ENCODE measurements around the gene ZNF213.

The ZNF213 gene, protein sequence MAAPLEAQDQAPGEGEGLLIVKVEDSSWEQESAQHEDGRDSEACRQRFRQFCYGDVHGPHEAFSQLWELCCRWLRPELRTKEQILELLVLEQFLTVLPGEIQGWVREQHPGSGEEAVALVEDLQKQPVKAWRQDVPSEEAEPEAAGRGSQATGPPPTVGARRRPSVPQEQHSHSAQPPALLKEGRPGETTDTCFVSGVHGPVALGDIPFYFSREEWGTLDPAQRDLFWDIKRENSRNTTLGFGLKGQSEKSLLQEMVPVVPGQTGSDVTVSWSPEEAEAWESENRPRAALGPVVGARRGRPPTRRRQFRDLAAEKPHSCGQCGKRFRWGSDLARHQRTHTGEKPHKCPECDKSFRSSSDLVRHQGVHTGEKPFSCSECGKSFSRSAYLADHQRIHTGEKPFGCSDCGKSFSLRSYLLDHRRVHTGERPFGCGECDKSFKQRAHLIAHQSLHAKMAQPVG

DNA sequence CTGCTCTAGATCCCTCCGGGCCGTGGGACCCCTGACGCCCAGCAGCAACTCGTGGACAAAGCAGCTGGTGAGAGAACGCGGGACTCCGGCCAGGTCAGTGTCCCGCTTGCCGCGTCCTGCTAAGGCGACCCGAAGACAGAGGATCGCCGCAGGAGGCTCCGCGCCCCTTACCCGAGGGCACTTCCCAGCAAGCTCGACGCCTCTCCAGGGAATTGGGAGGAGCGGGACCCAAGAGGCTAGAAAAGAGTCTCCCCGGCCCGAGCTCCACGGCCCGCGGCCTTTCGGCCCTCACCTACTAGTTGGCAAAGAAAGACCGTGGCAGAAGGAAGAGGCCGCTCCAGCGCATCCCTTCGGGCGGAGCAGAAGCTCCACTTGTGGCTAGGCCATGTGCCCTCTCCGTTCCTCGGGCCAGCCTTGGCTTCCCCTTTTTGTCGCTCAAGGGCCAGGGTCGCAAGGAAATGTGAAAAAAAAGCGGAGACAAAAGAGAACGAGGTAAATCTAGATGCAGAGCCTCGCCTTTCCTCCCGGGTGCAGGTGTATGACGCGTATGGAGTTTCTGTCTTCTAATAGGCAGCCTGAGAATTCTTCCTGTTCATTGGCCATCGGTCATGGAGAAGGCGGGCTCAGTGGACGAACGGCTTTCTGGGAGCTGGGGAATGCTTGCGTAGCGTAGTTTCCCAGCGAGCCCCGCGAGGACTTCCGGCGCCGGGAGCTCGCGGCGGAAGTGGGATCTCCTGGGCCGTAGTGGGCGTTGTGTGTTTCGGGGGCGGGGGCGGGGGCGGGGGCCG is at the start of gene ZNF213:
ZNF213 (plus strand) TSS at position 692 of the 788 bp plus-strand sequence. CDS start 2,252 bp downstream, outside the sequence.
- peak; percentile 96 for DNase-seq

DNA sequence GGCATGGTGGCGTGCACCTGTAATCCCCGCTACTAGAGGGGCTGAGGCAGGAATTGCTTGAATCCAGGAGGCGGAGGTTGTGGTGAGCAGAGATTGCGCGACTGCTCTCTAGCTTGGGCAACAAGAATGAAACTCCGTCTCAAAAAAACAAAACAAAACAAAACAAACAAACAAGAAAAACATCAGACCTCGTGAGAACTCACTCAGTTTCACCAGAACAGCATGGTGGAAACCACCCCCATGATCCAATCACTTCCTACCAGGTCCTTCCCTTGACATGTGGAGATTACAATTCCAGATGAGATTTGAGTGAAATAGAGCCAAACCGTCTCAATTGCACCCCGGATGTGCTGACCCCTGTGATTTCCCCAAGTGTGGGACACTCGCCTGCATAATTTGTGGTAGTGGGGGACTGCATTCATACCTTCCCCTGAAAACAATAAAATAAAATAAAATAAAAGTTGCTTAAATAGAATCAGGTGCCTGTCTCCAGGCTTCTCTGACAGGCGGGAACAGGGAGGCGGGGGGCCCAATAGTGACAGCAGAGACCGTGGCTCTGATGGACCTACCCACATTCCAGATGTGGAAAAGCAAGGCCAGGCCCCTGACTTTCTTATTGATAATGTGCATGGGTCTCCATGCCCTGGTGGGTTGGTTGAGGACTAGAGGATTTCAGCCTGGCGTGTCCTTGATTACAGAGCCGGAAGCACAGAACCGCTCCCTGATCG is 48.8 kb upstream of the ZNF213 start:
- DNase-seq = no peak

DNA sequence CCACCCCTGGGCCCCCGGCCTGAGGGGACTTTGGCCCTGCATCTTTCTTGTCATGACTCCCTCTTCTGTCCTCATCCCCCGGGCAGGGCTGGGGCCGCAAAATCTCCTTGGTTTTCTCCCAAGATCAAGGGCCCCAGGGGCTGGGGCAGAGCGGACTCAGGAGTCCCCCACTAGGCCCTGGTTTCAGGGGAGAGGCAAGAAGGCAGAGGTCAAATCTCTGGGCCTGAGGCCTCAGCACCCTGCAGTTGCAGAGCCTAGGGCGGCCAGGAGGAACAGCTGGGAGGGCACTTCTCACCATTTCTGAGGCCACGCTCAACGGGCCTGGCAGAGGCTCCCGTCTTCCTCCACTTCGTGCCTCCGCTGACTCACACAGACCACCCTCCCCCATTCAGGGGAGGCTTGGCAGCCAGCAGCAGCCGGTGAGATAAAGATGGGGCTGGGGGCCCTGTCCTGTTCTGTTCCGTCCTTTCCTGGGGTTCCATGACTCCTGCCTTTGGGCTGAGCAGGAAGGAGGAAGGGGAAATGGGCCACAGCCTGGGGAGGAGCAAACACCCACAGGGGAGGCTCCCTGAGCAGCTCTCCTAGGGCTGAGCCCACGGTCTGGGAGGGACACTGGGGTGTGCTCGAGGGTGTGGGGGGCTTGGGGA is 48.1 kb upstream of the ZNF213 start:
- no peak for DNase-seq

DNA sequence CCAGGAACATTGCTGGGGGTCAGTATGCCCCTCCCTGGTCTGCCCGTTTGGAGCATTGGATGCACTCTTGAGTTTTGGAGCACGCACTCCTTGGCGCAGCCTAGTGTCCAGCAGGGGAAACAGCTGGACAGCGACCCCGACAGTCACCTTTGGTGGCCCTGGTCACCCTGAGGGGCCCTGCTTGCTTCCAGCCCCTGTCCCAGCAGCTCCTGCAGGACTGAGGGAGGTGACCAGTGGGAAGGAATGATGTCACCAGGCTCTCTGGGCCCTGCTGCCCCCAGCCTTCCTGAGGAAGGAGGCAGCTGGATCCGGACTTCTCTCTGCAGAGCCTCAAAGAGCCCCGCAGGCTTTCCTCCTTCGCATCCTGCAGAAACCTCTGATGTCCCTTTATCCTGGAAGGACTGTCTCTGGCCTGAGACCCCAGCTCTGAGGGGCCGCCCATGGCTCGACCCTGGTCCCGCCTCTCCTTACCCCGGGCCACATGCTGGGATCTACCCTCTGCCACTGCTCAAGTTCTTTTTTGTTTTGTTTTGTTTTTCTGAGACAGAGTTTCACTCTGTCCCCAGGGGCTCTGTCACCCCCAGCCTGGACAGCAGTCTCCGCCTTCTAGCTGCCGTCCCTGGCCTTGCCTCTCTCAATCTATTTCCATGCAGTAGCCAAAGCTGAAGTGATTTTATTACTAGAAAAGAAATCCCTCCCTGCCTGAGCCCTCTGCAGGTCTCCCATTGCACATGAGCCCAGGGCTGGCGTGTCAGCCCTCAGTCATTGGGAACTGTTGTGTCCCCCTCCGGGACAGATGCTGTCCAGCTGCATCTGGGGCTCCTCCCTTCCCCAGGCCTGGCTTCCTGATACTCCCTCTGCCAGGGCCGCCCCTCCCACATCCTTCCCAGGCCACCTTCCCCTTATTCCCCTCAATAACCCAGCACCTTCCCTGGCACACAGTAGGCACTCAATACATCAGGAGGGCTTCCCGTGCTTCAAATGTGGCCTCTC is 47.3 kb upstream of the ZNF213 start:
- DNase-seq = no peak

DNA sequence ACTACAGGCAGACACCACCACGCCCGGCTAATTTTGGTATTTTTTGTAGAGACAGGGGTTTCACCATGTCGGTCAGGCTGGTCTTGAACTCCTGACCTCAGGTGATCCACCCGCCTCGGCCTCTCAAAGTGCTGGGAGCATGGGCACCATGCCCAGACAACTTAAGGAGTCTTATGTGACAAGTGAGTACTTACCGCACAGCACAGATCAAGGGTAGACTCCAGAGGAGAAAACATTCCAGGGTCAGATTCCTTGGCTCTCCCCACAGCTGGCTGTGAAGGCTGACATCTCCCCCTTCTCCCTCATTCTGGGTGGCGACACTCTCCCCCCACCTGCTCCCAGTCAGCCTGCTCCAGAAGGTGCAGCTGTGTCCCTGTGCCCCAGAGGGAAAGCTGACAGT is 46.4 kb upstream of the ZNF213 start:
- DNase-seq = no peak

DNA sequence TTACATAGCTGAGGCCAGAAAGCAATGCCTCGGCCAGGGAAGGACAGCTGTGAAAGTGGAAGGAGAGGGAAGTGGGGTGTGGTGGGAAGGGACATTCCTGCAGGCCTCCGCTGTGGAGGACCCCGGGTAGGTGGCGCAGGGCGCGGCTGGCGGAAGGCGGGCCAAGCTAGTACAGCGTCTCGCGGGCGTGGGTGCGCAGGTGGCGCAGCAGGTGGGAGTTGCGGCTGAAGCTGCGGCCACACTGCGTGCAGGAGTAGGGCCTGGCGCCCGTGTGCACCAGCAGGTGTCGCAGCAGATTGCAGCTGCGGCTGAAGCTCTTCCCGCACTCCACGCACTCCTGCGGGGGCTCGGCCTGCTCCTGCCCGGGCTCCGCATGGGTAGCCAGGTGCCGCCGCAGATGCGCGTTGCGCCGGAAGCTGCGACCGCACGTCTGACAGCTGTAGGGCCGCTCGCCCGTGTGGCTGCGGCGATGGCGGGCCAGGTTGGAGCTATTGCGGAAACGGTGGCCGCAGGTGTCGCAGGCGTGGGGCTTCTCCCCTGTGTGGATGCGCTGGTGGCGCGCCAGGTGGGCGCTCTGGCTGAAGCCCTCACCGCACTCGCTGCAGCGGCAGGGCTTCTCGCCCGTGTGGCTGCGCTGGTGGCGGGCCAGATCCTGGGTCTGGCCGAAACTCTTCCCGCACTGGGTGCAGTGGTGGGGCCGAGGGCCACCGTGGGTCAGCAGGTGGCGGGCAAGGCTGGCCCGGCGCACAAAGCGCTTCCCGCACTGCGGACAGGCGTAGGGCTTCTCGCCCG is 45.7 kb upstream of the ZNF213 start:
- no peak for DNase-seq

DNA sequence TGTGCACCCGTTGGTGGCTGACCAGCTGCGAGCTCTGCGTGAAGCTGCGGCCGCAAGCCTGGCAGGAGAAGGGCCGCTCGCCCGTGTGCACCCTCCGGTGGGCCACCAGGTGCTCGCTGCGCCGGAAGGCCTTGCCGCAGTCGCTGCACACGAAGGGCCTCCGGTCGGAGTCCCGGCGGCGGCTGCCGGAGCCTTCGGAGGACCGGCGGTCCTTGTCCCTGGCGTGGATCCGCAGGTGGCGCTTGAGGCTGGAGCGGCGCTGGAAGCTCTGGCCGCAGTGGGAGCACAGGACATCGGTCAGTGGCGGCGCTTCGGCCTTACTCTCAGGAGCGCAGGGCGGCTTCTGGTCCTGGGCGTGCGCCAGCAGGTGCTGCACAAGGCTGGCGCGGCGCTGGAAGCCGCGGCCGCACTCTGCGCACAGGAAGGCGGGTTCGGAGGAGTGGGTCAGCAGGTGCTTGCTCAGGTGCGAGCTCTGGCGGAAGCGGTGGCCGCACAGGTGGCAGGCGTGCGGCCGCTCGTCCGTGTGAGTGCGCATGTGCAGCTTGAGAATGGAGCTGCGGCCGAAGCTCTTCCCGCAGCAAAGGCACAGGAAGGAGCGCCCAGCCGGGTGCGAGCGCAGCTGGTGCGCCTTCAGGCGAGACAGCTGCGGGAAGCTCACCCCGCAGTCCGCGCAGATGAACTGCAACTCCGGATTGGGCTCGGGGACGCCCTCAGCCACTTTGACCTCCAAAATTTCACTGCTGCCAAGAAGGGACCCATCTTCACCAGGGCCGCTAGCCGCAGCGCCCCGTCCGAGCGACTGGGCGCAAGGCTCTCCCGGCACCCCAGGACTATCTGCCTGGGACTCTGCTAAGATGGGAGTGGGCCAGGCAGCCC is 44.9 kb upstream of the ZNF213 start:
- no peak for DNase-seq

DNA sequence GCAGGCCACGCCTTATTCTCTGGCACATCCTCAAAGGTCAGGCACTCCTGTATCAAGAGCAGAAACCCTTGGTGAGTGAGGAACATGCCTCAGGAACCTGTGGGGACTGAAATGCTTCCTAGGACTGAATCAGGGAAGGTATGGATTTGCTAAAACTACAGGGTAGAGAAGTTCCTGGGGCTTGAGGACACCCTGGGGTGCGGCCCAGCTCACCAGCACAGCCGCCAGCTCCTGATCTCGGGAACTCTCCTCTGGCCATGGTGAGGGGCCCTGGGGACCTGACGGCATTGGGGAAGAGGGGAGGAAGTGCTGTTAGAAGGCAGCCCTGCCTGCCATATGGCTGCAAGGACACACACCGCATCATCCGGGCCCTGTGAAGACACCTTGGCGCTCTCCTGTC is 43.3 kb upstream of the ZNF213 start:
- no peak for DNase-seq

DNA sequence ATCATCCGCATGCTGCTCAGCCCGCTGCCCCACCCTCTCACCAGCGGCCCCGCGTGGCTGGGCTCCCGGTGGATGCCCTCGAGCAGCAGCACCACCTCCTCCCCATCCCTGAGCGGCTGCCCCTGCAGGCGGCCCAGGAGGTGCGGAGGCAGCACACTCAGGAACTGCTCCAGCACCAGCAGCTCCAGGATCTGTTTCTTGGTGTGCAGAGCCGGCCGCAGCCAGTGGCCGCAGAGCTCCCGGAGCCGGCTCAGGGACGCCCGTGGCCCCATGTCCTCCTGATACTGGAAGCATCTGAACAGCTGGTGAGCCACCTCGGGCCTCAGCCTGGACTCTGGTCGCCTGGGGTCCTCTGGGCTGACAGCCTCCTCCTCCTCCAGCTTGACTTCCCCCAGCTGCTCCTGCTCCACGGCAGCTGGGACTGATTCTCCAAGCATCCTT is 42.3 kb upstream of the ZNF213 start:
- DNase-seq = no peak

DNA sequence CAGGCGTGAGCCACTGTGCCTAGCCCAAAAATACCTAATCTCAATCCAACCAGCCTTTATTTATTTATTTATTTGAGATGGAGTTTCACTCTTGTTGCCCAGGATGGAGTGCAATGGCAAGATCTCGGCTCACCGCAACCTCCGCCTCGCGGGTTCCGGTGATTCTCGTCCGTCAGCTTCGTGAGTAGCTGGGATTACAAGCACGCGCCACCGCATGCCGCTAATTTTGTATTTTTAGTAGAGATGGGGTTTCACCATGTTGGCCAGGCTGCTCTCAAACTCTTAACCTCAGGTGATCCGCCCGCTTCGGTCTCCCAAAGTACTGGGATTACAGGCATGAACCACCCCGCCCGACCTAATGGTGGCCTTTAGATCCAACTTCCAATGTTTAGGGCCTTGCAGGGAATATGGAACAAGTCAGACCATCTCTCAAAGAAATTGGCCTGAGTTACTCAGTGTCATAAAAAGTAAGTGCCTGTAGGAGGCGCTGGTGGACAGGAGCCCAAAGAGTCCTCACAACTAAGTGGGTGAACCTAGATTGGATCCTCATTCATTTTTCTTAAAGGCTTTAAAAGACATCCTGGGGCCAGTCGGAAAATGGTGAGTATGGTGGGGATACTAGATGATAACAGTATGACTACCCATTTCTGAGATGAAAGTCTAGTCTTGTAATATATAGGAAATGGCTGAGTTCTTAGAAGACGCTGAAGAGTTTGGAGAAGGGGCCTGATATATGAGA is 40.4 kb upstream of the ZNF213 start:
- DNase-seq = peak; percentile 38

DNA sequence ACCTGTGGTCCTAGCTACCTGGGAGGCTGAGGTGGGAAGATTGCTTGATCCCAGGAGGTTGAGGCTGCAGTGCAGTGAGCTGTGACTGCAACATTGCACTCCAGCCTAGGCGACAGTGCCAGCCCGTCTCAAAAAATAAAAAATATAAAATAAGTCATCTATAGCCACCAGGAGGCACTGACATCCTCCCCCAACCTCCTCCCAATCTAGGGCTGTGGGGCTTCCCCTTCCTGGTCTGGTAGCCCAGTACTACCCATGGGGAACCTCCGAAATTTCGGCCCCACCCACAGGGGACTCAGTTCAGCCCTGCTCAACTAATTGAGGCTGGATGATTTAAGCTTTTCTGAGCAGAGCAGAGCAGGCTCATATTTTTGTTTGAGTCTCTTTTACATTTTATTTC is 39.0 kb upstream of the ZNF213 start:
- peak; percentile 80 for DNase-seq

DNA sequence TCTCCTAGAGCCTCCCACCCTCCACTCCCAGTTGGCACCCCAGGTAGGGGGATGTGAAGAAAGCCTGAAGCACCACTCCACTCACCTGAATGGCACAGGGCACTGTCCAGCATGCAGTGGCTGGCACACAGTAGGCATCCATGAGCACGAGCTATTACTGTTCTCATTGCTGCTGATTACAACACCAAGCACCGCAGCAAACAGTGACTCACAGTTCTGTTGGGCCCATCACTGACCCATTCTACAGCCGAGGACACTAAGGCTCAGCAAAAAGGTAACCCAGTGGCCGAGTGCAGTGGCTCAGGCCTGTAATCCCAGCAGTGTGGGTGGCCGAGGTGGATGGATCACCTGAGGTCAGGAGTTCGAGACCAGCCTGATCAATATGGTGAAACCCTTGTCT is 38.5 kb upstream of the ZNF213 start:
- DNase-seq = no peak

DNA sequence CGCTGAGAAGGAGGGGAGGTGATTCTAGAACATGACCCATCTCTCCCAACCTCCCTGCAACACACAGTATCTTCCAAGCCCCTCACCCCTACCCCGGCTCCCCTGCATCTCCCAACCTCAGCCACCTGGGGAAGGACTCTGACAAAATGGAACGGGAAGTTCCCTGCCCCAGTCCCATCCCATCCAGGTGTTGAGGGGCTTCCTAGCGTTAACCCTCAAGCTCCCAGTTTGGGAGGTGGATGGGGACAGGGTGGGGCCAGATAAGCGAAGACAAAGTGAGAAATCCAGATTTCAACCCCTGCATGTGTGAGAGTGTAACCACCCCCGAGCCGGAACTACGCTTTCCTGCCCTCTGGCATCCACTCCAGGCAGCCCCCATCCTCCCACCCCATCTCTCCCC is 37.6 kb upstream of the ZNF213 start:
- DNase-seq = no peak

DNA sequence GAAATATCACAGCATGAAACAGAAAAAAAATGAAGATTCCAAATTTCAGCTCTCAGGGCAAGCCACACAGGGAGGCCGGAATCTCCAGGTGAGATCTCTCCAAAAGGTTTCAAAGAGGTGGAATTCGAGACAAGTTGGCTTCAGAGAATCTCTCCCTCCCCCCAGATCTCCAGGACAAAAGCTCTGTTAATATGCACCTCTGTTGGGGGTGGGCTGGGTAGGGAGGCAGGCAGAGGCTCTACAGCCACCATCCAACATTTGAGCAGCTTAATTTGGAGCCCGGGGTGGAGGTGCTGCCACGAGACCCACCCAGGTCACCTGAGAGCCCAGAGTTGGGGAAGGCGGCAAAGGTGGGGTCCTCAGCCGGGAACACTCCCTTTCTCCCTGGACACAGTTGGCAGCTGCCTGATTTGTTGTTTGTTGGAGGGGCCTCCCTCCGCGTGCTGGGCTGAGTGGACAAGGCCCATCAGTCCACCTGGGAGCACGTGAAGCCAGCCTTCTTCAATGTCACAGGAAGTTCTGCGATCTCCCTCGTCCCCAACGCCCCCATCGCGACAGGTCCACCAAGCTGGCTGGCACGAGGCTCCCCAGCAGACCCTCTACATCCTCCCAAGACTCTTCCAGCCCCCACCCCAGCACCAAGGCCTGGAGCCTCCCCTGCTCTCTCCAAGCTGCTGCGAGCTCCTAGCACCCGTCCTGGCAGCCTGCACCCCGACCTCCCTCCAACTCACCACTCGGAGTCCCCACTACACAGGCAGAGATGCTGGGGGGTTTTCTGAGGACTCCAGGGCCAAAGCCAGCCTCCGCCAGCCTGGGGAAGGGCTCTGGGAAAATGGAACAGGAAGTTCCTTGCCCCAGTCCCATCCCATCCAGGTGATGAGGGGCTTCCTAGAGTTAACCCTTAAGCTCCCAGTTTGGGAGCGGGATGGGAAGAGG is 36.1 kb upstream of the ZNF213 start, which contains the start of gene ZSCAN10:
ZSCAN10 (minus strand) TSS at position 836 of the 936 bp plus-strand sequence. CDS start 6,357 bp downstream, outside the sequence.
- DNase-seq = no peak

DNA sequence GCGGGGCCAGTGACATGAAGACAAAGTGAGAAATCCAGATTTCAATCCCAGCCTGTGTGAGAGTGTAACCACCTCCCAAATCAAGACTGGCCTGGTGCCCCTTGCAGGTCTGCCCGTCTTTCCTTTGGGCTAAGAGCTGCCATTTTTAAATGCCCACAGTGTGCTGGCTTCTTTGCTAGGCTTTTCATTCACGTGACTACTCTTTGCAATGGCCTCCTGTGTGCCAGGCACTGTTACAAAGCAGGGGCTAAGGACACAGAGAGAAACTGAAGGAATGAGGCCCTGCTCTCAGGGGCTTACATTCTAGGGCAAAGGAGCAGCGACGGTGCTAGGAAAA is 35.5 kb upstream of the ZNF213 start:
- DNase-seq = no peak

DNA sequence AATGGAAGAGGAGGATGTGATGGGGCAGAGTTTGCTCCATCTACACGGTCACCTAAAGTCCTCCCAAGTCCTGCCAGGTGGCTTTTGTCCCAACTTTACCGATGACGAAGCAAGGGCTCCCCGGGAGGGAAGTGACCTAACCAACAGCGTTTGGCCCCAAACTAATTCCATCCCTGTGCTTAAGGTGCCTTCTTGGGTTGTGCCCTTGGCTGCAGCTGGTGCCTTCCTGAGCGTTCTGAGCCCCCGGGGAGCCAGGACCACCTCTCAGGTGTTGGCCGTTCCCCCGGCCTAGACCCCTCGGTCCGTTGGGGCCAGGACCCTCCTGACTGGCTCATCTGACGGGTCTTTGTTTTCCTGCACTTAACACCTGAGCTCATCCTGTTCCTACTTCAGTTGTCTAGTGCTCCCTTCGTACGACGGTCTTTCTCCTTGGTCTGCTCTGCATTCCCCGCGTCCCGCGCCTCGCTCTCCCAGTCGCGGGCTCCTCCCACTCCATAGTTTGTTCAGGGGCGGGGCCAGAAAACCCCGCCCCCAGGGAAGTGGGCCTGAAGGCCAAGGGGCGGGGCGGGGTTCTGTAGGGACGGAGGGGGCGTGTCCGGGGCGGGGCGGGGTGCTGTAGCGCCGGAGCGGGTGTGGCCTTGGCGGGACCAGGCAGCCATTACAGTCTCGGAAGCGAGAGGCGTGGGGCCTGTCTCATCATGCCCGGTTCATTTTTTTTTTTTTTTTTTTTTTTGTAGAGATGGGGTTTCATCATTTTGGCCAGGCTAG is 34.9 kb upstream of the ZNF213 start:
- DNase-seq = peak; percentile 93

All from CD4-positive, alpha-beta T cell treated with Interferon gamma for 1 hour (primary cell).